ENCODE results near the gene COPE. TPM values are rescaled to one million over a fixed set of nuclear protein-coding genes. Genes with fewer than 3 reads are reported as not detected.

The COPE gene
- total and polyA plus RNA-seq, 2 donors (not counting 1 experiment from before 2014, with no cell fraction given): 154 to 279 TPM

- no peak for ATAC-seq (ENCODE audit: low read depth)
- H3K79me2 ChIP-seq (ENCODE audit: control insufficient read depth, insufficient read depth, low read length): peaks cover 14% of the 10 kb centered on the region
- H3K4me1 ChIP-seq (ENCODE audit: control insufficient read depth in 2 of 2, insufficient read depth in 2 of 2, low read length in 2 of 2): no peaks in the 10 kb centered on the region
- Mint-ChIP-seq H3K27me3 (no peaks in the 10 kb centered on the region), H3K27ac (no peak overlapping the region), H3K9me3 (ENCODE audit: insufficient read depth) (no peaks in the 10 kb centered on the region), H3K4me3 (no peak overlapping the region), H3K4me1 (no peaks in the 10 kb centered on the region)
- intact Hi-C loops (cut with micrococcal nuclease): no loop called here
- TF ChIP-seq EZH2 (IDR thresholded peaks at IDR 0.05; ENCODE audit: borderline replicate concordance, insufficient read depth, low read depth, low read length, poor library complexity, severe bottlenecking) (no peak), CTCF (IDR thresholded peaks at IDR 0.05) (no peak)
- H4K20me1 ChIP-seq (ENCODE audit: control insufficient read depth, insufficient read depth, low read length, poor library complexity, severe bottlenecking): peaks cover 61% of the 10 kb centered on the region
- H2AFZ ChIP-seq (ENCODE audit: insufficient read depth, low read depth, low read length, poor library complexity, severe bottlenecking): no peak overlapping the region
- WGBS (ENCODE audit: insufficient coverage): 91% methylated on average over 6 of the region's 8 CpGs
- ChIA-PET CTCF (no interaction called here), POLR2A (no interaction called here)
- H3K27me3 ChIP-seq (replicated peaks in 1 of 4; ENCODE audit: control extremely low read depth in 1 of 4, control insufficient read depth in 3 of 4, insufficient read depth in 4 of 4, low read length in 3 of 4): no peaks in the 10 kb centered on the region
- H3K36me3 ChIP-seq (replicated peaks in 1 of 2; ENCODE audit: control extremely low read depth in 1 of 2, control insufficient read depth in 1 of 2, extremely low read depth in 1 of 2, insufficient read depth in 2 of 2, low read length in 1 of 2): peaks cover 1 to 70% of the 10 kb centered on the region in 2 experiments
- H3K4me2 ChIP-seq (replicated peaks; ENCODE audit: low read depth, low read length, poor library complexity, severe bottlenecking): no peak overlapping the region
- H3K9me3 ChIP-seq (ENCODE audit: control extremely low read depth in 1 of 3, control insufficient read depth in 2 of 3, insufficient read depth in 1 of 3, low read length in 2 of 3): peaks cover 0 to 2% (median 0%) of the 10 kb centered on the region in 3 donors
- no peak overlapping the region for H3K4me3 ChIP-seq (ENCODE audit: control extremely low read depth in 1 of 5, extremely low read depth in 1 of 5, insufficient read depth in 1 of 5, low read depth in 2 of 5, low read length in 4 of 5)
- no peak for DNase-seq
- no peak overlapping the region for H3K9ac ChIP-seq (ENCODE audit: low read length)
- no peak overlapping the region for H3K27ac ChIP-seq (ENCODE audit: low read length in 2 of 2)
These were observed 14.1 kb downstream of the COPE start for GRCh38 chr19:18905058-18905456.

DNA sequence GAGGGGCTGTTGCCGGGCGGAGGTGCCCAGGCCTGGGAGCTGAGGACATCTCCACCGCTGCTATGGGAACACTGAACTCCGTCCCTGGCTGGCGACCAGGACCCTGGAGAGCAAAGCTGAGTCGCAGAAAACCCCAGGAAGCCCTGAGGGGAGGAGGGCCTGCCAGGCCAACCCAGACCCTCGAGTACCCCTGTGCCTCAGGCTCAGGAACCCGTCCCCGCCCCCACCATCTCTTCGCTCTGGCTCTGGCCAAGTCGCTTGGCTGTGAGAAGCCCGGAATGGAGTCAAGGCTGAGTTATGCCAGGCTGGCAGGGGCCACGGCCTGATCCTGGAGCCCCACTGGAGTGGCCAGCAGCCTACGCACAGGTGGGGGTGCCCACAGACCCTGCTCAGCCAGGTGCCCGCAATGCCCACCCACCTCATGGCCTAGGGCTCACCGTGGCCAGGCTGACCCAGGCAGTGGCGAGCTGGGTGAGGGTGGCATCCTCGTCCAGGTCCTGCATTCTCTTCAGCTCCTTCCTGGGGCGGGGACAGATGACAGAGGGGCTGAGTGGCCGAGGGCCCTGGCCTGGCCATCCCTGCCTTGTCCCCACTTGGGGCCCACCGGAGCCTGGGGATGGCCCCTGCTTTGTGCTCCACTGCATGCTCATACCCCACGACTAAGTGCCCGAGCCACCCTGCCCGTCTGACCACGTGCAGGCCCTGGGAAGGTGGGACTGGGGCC is 14.7 kb downstream of the COPE start:
- CTCF ChIA-PET: no interaction called here

More for the DNA sequence above, 14.7 kb downstream of the COPE start:
- Histone ChIP-seq H3K4me1 (ENCODE audit: control insufficient read depth in 2 of 2, insufficient read depth in 2 of 2, low read length in 2 of 2) (no peaks in the 10 kb centered on the region), H4K20me1 (ENCODE audit: control insufficient read depth, insufficient read depth, low read length, poor library complexity, severe bottlenecking) (peaks cover 62% of the 10 kb centered on the region), H3K4me3 (ENCODE audit: control extremely low read depth in 1 of 5, extremely low read depth in 1 of 5, insufficient read depth in 1 of 5, low read depth in 2 of 5, low read length in 4 of 5) (no peak overlapping the region), H3K9ac (ENCODE audit: low read length) (no peak overlapping the region), H2AFZ (ENCODE audit: insufficient read depth, low read depth, low read length, poor library complexity, severe bottlenecking) (no peak overlapping the region), H3K36me3 (replicated peaks in 1 of 2; ENCODE audit: control extremely low read depth in 1 of 2, control insufficient read depth in 1 of 2, extremely low read depth in 1 of 2, insufficient read depth in 2 of 2, low read length in 1 of 2) (peaks cover 1 to 70% of the 10 kb centered on the region in 2 experiments), H3K9me3 (ENCODE audit: control extremely low read depth in 1 of 3, control insufficient read depth in 2 of 3, insufficient read depth in 1 of 3, low read length in 2 of 3) (peaks cover 0 to 2% (median 0%) of the 10 kb centered on the region in 3 donors), H3K27me3 (replicated peaks in 1 of 4; ENCODE audit: control extremely low read depth in 1 of 4, control insufficient read depth in 3 of 4, insufficient read depth in 4 of 4, low read length in 3 of 4) (no peaks in the 10 kb centered on the region), H3K4me2 (replicated peaks; ENCODE audit: low read depth, low read length, poor library complexity, severe bottlenecking) (no peak overlapping the region), H3K79me2 (ENCODE audit: control insufficient read depth, insufficient read depth, low read length) (peaks cover 11% of the 10 kb centered on the region), H3K27ac (ENCODE audit: low read length in 2 of 2) (no peak overlapping the region)
- no peak for ATAC-seq (ENCODE audit: low read depth)
- Mint-ChIP-seq H3K4me1 (no peaks in the 10 kb centered on the region), H3K4me3 (no peak overlapping the region), H3K27me3 (no peaks in the 10 kb centered on the region), H3K27ac (no peak overlapping the region), H3K9me3 (ENCODE audit: insufficient read depth) (no peaks in the 10 kb centered on the region)
- 97% methylated on average over 25 of the region's 25 CpGs for WGBS (ENCODE audit: insufficient coverage)
- DNase-seq: no peak
- TF ChIP-seq EZH2 (IDR thresholded peaks at IDR 0.05; ENCODE audit: borderline replicate concordance, insufficient read depth, low read depth, low read length, poor library complexity, severe bottlenecking) (no peak), CTCF (IDR thresholded peaks at IDR 0.05) (no peak)
- POLR2A ChIA-PET: no interaction called here
- intact Hi-C loops (cut with micrococcal nuclease): no loop called here

Measured in B cell (primary cell).